Activated T-cell treated with anti-CD3 and anti-CD28 coated beads, Interleukin-2, amount 50 U/mL, for 1 hour (primary cell): ENCODE data around the gene TSPAN18.

Source experiments
- DNase-seq: peaks from one replicate; pipeline ENCODE4 v3.0.0-alpha.2; 2020

Gene TSPAN18, protein sequence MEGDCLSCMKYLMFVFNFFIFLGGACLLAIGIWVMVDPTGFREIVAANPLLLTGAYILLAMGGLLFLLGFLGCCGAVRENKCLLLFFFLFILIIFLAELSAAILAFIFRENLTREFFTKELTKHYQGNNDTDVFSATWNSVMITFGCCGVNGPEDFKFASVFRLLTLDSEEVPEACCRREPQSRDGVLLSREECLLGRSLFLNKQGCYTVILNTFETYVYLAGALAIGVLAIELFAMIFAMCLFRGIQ

DNA sequence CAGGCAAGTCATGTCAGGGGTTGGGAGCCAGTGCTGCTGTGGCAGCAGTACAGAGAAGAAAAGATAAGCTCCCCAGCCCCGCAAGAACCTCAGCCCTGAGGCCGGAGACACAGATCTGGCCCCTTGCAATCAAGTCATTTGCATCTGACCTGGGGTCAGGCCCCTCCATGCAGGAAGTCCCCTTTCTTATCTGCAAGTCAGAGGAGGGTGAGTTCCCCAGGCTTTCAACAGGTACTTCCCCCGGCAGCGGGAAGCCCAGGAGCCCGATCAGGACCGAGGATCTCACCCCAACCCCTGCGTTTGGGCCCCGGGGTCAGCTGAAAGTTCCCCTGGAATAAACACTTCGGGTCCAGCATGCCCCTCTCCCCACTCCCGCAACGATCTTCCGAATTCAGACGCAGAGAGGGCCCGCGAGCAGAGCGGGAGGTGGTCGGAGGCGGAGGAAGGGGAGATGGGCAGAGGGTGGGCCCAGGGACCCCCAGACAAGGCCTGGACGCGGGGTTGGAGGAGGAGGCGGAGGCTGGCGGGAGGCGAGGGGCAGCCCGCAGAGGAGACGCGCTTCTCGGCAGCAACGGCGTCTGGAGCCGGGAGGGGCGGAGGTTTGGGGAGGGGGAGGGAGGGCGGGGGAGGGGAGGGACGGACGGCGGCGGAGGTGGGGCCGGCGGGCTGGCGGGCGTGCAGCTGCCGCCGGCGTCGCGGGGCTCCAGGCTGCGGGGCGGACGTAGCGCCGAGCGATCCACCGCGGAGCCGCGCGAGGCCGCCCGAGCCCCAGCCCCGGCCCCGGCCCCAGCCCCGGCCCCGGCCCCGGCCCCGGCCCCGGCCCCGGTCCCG is at the start of gene TSPAN18:
TSS of gene TSPAN18 (plus strand) at position 680 of the 831 bp plus-strand sequence. CDS start 179,455 bp downstream, outside the sequence.
- DNase-seq, result peak; percentile 45

DNA sequence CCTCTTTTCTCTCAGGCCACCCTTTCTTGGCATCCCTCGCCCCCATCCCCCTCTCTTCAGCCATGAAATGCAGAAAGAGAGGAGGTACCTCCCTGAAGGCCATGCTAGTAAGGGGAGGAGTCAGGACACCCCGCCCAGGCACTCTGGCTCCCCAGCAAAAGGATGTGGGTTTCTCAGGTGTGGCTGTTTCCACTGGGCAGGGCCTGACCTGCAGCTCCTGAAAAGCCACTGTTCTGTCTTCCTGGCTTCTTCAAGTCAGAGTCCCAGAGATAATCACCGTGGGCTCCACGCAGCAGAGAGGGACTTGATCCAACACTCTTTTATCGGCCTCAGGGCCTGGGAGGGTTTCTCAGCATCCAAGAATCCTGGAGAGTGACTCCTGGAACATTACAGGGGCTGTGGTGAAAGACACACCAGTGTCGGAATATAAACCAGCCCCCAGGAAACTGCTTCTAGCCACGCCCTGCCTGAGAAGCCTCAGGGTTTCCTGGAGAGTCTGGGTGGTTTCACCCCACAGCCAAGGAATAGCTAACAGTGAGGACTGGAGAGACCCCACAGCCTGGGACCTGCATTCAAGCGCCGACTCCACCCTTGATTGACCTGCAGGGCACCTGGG is 45.7 kb upstream of the TSPAN18 start:
- DNase-seq, result peak; percentile 52

DNA sequence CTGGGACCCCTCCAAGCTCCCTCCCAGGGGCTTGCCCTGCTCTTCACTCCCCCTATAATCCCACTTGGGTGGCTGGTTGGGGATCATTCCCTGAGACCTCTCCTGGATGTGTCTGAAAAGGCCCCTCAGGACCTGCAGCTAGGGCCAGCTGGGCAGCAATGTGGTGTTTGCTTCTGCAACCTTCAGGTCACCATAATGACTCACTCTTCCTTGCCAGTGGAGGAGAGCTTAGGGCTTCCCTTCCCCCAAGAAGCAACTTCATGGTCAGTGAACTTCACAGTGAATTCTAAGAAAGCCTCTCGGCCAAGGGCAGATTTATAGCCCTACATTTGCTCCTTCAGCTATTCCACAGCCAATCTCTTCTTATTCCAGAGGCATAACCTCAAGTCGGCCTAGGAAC is 45.1 kb upstream of the TSPAN18 start:
- DNase-seq, result no peak

DNA sequence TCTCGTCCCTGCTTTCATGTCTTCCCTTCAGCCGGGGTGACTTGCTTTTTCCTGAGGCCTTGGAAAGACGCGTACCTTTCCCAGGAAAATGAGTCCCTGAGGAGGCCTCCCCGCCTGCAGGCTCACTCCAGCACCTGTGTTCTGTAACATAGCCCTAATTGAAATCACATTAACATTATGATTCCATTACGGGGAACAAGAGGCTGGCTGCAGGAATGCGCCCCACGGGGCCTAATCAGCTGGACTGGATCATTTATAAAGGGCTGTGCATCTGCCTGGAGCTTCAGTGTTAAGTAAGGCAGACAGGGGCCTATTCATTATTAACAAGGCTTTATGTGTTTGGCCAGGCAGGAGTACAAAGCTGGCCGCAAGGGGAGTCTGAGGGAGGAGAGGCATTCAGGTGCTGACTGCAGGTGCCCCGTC is 41.9 kb upstream of the TSPAN18 start:
- DNase-seq, result no peak

DNA sequence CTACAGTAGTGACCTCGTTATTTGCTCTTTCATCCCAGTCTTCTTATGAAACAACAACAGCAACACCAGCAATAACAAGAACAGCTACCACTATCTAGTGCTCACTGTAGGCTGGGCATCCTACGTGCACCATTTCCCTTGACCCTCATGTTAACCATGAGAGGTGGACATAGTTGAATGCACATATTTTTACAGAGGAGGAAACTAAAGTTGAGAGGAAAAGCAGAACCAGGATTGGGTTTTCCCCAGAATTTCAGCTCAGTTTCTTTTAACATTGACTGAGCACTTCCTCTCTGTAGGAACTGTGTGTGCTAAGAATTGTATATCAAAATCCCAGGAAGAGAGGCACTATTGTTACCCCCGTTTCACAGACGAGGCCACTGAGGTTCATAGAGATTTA is 39.4 kb upstream of the TSPAN18 start:
- no peak for DNase-seq

DNA sequence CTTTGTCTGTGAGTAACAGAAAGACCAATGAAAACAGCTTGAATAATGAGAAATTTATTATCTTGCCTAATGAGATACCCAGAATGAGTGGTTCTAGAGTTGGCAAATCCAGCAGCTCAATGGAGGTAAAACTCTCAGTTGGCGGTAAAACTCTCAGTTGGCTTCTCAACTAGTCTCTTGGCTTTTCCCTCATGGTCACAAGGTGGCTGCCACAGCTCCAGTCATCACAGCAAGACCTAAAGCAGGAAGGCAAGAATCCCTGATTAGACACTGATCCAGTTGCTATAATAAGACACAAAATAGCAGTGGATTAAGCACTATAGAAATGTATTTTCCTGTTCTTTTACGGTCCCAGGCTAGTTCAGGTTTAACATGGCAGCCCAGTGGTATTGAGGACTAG is 37.5 kb upstream of the TSPAN18 start:
- no peak for DNase-seq

DNA sequence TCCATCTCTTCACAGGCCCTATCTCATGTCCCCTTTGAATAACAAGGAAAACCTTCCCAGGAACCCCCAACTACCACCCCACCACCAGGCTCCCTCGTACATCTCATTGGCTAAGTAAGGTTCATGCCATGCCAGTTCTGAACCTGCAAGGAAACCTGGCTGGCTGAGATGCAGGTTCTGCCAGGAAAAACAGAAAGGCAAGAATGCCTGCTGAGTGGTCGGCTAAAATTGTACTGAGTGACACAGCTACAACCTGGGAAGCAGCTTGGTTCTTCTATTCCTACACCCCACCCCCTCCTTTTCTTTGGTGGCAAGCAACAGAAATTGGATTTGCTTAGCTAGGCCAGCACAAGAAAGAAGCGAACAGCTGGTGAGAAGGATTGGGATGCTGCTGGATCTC is 36.1 kb upstream of the TSPAN18 start:
- no peak for DNase-seq

DNA sequence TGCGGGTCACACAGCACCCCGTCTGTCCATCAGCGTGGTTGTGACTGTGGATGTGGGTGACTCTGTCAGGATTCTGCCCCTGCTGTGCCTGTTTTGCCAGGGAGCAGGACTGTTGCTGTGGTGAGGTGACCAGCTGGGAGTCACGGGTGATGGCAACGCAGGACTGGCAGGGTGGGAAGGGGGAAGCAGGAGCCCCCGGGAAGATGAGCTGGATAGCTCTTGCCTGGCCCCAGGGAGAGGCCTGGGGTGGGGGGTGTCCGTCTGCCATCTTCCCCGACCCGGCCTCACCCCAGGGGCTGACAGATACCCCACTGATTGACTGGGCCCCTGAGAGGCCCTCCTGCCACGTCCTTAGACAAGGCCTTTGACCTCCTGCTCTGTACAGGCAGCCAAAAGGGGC is 34.3 kb upstream of the TSPAN18 start:
- no peak for DNase-seq

DNA sequence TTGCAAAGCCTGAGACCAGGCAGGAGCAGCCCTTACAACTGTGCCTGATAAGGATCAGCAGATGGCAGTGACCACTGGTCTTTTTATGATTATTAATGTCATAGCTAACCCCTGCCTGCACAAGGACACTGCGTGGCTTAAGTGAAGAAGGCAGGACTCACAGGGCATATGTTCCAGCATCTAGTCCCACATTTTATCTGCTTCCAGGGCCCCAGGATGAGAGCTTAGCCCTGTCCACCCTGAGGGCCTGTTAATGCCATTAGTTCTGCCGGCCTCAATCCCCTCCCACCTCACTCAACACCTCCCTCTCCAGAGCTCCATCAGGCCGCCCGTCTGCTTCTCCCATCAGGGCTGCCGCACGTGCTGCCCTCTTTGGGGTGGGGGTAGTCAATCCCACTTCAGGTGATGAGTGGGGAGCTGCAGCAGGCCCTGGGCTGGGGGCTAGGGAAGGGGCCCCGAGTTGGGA is 33.1 kb upstream of the TSPAN18 start:
- no peak for DNase-seq

DNA sequence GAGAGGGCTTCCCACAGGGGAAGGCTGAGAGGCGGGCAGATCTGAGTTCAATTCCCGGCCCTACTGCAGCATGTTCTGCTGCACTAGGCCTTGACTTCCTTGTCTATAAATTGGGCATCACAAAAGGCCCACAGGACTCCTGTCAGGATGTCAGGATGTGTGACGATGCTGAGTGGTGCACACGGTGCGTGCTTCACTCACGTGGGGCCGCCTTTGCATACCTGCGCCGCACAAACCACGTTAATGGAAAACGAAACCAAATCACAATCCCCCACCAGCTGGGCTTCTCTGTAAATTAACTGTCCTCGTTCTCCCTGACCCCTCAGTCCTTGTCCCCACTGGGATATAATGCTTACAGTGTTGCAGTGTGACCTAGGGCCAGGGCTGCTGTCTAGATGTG is 32.3 kb upstream of the TSPAN18 start:
- no peak for DNase-seq

DNA sequence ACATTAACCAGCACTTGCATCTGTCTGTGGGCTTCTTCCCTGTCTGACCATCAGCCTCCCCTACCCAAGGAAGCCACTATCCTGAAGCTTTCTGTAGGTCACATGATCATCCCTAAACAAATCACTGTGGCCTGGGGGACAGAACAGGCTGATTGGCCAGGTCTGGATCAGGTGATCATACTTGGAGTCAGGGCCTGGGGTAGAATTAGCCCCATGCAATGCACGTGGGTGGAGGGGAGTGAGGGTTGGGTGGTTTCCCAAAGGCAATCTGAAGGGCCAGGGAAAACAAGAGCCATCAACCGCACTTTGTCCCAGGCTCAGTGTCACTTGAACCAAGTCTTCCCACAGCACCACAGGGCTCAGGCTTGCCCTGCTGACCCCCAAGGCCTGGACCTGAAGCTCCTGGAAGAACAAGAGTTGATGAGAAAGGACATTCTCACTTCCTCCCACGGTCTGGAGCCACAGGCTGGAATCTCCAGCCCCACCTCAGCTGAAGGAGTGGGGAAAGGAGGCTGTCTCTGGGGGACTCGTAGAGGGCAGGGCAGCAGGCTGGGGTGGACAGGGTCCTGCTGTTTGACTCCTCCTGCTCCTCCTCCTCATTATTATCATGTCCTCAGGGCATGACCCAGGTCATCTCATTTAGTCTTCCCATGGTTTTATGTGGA is 31.5 kb upstream of the TSPAN18 start:
- DNase-seq, result no peak

DNA sequence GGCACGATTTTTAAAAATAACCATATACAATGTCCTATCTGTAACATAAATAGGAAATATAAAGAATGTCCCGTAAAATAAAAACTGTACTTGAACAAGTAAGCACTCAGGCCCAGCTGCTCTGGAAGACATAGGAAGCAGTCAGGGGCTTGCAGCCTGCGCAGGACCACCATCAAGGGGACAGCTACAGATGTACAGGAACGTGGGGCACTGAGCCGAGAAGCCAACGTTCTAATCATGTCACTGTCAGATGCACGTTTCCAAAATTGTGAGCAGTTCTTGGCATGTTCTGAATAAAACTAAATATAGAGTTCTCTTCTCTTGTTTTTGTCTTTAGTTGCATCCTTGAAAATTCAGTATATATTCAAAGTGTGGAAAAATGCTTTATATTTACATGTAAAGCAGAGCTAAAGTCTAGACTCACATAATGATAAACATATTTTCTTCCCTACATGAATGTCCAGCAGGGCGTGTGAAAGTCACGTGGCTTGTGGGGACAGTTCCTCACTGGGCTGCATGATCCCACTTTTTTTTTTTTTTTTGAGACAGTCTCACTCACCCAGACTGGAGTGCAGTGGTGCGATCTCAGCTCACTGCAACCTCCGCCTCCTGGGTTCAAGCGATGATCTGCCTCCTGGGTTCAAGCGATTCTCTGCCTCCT is 28.4 kb upstream of the TSPAN18 start:
- no peak for DNase-seq

DNA sequence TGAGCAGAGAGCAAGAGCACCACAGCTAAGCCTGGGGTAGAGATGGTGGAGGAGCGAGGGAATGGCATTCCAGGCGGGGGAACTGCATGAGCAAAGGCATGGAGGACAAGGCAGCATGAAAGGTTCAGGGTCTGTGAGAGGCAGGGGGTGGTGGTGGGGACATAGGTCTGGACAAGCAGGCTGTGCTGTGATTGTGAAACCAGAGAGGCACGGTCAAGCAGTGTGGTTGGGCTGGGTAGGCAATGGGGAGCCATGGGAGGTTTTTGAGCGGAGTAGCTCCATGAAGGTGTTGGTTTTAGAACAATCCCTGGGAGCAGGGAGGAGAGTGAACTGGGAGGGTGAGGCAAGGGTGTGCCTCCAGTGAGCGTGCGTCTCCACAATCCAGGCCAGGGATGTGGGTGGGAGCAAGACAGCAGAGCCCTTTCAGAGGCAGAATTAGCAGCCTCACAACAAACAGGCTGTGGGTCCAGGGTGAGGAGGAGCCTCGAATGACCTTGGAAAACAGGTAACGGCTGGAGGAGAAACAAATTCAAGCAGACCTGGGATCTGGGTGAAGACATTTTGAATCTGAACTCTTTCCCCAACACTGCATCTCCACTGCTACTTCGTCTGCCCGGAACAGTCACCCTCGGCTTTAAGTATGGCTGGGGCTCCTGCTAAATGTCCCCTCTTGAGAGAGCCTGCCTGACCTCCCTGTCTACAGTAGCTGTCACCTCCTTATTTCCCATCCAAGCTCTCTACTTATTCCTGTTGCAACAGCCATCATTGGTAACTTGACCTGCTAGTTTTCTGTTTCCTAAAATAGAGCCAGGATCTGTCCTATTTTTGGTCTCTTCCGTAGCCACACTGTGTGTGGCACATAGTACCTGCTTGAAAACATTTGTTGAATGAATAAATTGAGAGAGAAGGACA is 27.0 kb upstream of the TSPAN18 start:
- no peak for DNase-seq

DNA sequence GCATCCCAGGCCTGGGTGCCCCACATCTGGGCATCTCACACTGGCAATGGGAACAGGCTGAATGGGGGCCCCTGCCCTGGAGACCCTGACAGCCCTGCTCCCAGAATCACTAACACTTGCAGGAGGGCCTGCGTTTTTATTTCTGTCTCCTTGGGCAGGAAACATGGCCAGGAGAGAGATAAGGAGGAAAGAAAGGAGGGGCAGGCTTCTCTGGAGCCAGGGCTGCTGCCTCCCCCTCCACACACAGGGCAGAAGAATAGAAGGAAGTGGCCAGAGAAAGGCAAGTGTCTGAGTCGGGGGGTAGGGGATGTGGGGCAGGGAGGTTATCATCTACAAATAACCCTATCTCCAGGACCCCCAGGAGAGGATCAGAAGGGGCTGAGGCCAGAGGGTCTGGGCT is 25.5 kb upstream of the TSPAN18 start:
- DNase-seq, result no peak

DNA sequence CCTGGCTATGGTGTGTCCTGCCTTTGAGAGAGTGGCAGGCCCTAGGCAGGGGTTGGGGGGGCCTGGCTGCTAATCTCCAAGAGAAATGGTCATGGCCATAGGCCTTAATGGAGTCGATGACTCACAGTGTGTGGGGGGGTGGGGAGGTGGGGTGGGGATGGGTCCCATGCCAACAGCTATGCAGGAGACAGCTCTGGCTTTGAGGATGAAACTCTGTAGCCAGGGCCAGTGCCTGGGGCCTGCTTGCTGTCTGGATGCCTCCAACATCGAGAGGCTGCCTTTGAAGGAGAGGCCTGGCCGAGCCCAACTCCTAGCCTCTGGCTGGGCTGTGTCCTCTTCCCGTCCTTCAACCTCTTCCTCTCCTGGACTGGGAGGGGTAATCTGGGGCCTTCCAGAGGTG is 23.9 kb upstream of the TSPAN18 start:
- no peak for DNase-seq

DNA sequence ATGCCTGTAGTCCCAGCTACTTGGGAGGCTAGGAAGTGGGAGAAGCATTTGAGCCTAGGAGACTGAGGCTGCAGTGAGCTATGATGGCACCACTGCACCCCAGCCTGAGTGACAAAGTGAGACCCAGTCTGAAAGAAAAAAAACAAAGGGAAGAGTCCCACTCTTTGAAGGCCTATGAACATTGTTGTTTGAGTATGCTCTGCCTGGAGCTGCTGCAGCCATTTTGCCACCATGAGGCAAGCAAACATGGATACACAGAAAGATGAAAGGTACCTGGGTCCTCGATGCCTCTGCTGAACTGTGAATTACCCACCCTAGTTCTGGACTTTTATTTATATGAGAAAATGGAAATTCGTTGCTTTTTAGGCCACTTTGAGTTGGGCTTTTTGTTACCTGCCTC is 19.7 kb upstream of the TSPAN18 start:
- DNase-seq, result no peak

DNA sequence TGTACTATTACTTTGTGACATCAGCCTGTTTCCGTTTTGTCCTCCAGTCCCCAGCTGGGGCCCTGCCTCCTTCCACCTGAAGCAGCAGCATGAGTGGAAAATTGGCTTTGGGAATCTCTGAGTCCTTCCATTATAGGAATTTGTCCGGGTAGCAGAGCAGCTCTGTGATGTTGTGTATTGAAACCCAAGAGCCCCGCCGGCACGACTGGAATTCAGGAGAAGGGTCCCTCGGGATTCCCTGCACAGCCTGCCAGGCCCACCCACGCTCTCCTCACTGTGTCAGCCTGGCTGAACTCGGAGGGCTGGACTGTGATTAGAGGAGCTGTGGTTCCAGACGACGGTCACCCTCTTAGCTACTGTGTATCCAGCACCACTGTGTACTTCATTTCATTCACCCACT is 18.8 kb upstream of the TSPAN18 start:
- no peak for DNase-seq

DNA sequence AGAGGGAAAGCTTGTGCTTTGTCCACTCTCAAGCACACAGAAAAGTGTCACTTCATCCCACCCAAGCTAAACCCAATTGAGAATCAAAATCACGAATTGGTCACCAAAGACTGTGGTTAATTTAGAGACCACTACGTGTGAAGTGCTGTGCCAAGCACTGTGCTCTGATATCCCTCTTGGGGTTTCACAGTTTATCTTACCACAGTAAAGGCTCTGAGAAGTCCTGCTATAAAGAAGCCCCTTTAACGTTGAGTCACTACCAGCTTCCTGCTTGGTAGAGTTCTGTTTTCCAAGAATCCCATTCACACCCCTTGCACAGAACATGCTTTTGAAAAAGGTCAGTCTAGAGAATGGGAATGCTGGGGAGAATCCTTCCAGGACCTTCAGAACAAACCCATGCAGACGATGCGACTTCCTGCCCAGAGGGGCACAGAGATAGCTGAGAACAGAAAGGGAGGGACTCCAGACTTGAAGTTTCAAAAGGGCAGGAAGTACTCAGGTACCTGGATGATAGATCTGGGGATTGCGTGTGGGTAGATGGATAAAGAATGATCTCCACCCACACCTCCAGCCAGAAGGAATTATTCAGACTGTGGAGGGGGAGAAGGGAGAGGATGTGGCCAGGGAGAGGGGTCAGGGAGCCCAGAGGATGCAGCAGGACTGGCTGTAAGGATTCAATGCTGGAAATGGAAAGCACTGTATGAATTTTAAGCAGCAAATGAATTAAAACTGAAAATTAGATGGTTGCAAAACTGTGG is 18.1 kb upstream of the TSPAN18 start:
- no peak for DNase-seq

DNA sequence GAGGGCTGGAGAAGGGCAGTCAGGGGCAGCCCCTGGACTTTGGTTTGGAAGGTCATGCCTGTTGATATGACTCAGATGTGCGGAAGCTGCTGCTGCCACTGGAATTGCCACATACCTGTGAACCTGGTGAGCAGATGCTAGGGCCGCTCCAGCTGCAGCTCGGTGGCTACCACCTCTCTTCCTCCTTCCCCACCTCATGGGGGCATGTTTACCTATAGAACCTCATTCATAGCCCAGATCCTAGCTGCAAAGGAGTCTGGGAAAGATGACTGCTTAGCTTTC is 17.5 kb upstream of the TSPAN18 start:
- no peak for DNase-seq

DNA sequence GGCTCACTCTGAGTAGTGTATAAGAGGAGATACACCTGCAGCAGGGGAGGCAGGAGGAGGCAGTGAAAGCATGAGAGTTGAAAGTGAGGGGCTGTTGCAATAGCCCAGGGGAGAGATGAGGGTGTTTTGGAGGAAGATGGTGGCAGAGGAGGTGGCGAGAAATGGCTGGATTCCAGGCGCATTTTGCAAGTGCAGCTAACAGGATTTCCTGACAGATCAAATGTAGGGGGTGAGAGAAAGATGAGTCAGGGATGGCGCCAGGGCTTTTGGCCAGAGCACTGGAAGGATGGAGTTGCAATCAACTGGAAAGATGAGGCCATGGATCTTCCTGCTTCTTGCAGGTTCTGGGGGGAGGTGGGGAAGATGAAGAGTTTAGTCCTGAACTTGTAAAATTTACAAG is 16.8 kb upstream of the TSPAN18 start:
- no peak for DNase-seq

DNA sequence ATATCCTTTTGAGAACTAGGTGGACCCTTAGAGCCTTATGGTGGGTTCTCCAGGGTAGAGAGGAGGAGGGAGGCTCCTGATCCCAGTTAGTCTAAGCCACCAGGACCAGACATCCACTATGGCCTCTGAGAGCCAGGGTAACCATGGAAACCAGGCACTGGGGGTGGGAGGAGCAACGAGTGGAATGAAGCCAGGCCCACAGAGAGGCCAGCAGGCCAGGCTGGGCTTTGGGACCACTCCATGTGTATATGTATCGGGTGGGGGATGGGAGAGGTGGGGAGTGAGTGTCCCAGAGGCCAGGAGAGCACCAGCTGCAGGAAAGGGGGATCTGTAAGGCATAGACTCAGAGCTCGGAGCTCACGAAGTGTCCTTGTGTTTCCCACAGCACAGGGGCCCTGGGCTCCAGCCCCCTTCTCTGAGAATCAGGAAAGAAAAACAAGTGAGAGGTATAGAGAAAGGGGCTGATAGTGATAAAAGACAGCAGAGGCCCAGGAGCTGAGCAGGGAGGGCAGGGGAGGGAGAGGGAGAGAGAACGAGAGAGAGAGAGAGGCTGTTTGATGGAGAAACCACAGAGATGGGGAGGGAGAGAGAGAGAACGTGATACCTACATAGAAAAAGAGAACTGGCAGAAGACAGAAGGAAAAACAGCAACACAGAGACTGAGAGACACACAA is 15.5 kb upstream of the TSPAN18 start:
- no peak for DNase-seq
